ENCODE measurements around the gene ADAMTS6.
A peak's percentile ranks its signal among the peaks of the same experiment; 100 is the strongest.

ADAMTS6 gene

GRCh38 chr5:65481171-65481581 lies 544 bp downstream of the ADAMTS6 start:
- H3K4me3 ChIP-seq (ENCODE audit: low read depth in 1 of 2, low read length in 2 of 2), result peak overlapping the region; percentile 43 to 80
- no peaks in the 10 kb centered on the region for H3K79me2 ChIP-seq (ENCODE audit: insufficient read depth, low read length)
- TF ChIP-seq CTCF (IDR thresholded peaks at IDR 0.05; ENCODE audit: borderline replicate concordance, extremely low read depth, low read length, poor library complexity, severe bottlenecking) (no peak), EZH2 (IDR thresholded peaks at IDR 0.05; ENCODE audit: borderline replicate concordance, low read depth, low read length, severe bottlenecking) (no peak)
- DNase-seq (no peak), ATAC-seq (ENCODE audit: insufficient read depth, low read depth) (peak; percentile 4; the same call in 2 of the 3 replicates)
- peaks cover 34% of the 10 kb centered on the region for H3K4me1 ChIP-seq (ENCODE audit: insufficient read depth, low read length)
- H3K36me3 ChIP-seq (ENCODE audit: insufficient read depth, low read length), result no peaks in the 10 kb centered on the region
- peak overlapping the region; percentile 88 for H2AFZ ChIP-seq (ENCODE audit: low read depth, low read length)
- H3K9me3 ChIP-seq (ENCODE audit: insufficient read depth, low read length, severe bottlenecking), result no peaks in the 10 kb centered on the region
- no peaks in the 10 kb centered on the region for H4K20me1 ChIP-seq (ENCODE audit: insufficient read depth, low read length)
- H3K9ac ChIP-seq (ENCODE audit: low read depth, low read length), result peak overlapping the region; percentile 60
- H3K27ac ChIP-seq (ENCODE audit: low read length), result peak overlapping the region; percentile 84
- peaks cover 13% of the 10 kb centered on the region for H3K27me3 ChIP-seq (ENCODE audit: insufficient read depth, low read length, poor library complexity)
- H3K4me2 ChIP-seq (ENCODE audit: insufficient read depth, low read length), result peak overlapping the region; percentile 98

GRCh38 chr5:65480306-65480865 lies 1.3 kb downstream of the ADAMTS6 start:
- Histone ChIP-seq H3K4me3 (ENCODE audit: low read depth in 1 of 2, low read length in 2 of 2) (peak overlapping the region; percentile 43 to 80), H2AFZ (ENCODE audit: low read depth, low read length) (peak overlapping the region; percentile 88), H3K9me3 (ENCODE audit: insufficient read depth, low read length, severe bottlenecking) (no peaks in the 10 kb centered on the region), H3K4me2 (ENCODE audit: insufficient read depth, low read length) (peak overlapping the region; percentile 98), H3K36me3 (ENCODE audit: insufficient read depth, low read length) (no peaks in the 10 kb centered on the region), H3K4me1 (ENCODE audit: insufficient read depth, low read length) (peaks cover 34% of the 10 kb centered on the region), H3K79me2 (ENCODE audit: insufficient read depth, low read length) (no peaks in the 10 kb centered on the region), H4K20me1 (ENCODE audit: insufficient read depth, low read length) (no peaks in the 10 kb centered on the region), H3K9ac (ENCODE audit: low read depth, low read length) (peak overlapping the region; percentile 60), H3K27ac (ENCODE audit: low read length) (peak overlapping the region; percentile 7), H3K27me3 (ENCODE audit: insufficient read depth, low read length, poor library complexity) (peaks cover 13% of the 10 kb centered on the region)
- TF ChIP-seq EZH2 (IDR thresholded peaks at IDR 0.05; ENCODE audit: borderline replicate concordance, low read depth, low read length, severe bottlenecking) (peak; percentile 71), CTCF (IDR thresholded peaks at IDR 0.05; ENCODE audit: borderline replicate concordance, extremely low read depth, low read length, poor library complexity, severe bottlenecking) (no peak)
- DNase-seq (peak; percentile 46), ATAC-seq (ENCODE audit: insufficient read depth, low read depth) (peak; percentile 36)

GRCh38 chr5:65479527-65479926 lies 2.2 kb downstream of the ADAMTS6 start:
- peak overlapping the region; percentile 98 for H3K4me2 ChIP-seq (ENCODE audit: insufficient read depth, low read length)
- DNase-seq, result no peak

More at GRCh38 chr5:65479527-65479926, 2.2 kb downstream of the ADAMTS6 start:
- Histone ChIP-seq H3K4me1 (ENCODE audit: insufficient read depth, low read length) (peaks cover 34% of the 10 kb centered on the region), H3K36me3 (ENCODE audit: insufficient read depth, low read length) (no peaks in the 10 kb centered on the region), H3K9ac (ENCODE audit: low read depth, low read length) (peak overlapping the region; percentile 60; the same call in 1 of the 2 replicates), H3K79me2 (ENCODE audit: insufficient read depth, low read length) (no peaks in the 10 kb centered on the region), H3K27me3 (ENCODE audit: insufficient read depth, low read length, poor library complexity) (peaks cover 13% of the 10 kb centered on the region), H2AFZ (ENCODE audit: low read depth, low read length) (0 out of 2 replicates have a peak overlapping the region, but pooled peaks have one; percentile 88), H3K4me3 (ENCODE audit: low read depth in 1 of 2, low read length in 2 of 2) (peak overlapping the region in 1 of 2 experiments; percentile 80; a peak in 2 of 4 replicates), H3K9me3 (ENCODE audit: insufficient read depth, low read length, severe bottlenecking) (no peaks in the 10 kb centered on the region), H3K27ac (ENCODE audit: low read length) (no peak overlapping the region), H4K20me1 (ENCODE audit: insufficient read depth, low read length) (no peaks in the 10 kb centered on the region)
- no peak for TF ChIP-seq EZH2 (IDR thresholded peaks at IDR 0.05; ENCODE audit: borderline replicate concordance, low read depth, low read length, severe bottlenecking)
- TF ChIP-seq CTCF (IDR thresholded peaks at IDR 0.05; ENCODE audit: borderline replicate concordance, extremely low read depth, low read length, poor library complexity, severe bottlenecking), result no peak
- ATAC-seq (ENCODE audit: insufficient read depth, low read depth), result no peak
